Measurements from ENCODE around the gene OSCP1.

- TF ChIP-seq POLR2AphosphoS5 (IDR thresholded peaks at IDR 0.05), result no peak
- no peak for TF ChIP-seq POLR2A (IDR thresholded peaks at IDR 0.05)
- TF ChIP-seq CTCF (IDR thresholded peaks at IDR 0.05 in 8 of 11, conservative IDR thresholded peaks at IDR 0.05 in 3 of 11), result no peak
Observed at GRCh38 chr1:36393686-36394085, 56.6 kb downstream of the OSCP1 start.
